CD4-positive, alpha-beta T cell treated with Interleukin-1 beta for 1 hour (primary cell): ENCODE results near the gene CPHXL.

Source experiments
- DNase-seq, 2 donors: peaks; one replicate each; pipeline ENCODE4 v3.0.0-alpha.2; 2020 to 2022

Gene CPHXL

GRCh38 chr16:75697571-75697970 lies 28.7 kb downstream of the CPHXL start:
- DNase-seq, result no peak

GRCh38 chr16:75695708-75696107 lies 30.6 kb downstream of the CPHXL start:
- DNase-seq, result no peak

DNA sequence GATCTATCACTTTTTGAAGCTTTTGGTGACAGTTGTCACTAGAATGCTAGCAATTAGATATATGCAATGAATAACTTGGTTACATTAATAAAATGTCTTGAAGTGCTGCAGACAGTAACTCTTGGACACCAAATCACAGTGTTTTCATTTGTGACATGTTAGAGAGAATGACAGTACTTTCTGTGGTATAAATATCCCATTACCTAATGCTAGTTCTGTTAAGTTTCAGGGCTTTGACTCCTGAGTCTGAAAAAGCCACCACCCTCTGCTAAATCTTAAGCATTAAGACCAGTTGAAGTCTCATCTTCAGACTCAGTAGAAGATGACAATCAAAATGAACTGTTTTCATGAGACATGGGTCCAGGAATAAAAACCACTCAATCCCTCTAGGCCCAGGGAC lies 38.9 kb downstream of the CPHXL start:
- DNase-seq, result no peak

DNA sequence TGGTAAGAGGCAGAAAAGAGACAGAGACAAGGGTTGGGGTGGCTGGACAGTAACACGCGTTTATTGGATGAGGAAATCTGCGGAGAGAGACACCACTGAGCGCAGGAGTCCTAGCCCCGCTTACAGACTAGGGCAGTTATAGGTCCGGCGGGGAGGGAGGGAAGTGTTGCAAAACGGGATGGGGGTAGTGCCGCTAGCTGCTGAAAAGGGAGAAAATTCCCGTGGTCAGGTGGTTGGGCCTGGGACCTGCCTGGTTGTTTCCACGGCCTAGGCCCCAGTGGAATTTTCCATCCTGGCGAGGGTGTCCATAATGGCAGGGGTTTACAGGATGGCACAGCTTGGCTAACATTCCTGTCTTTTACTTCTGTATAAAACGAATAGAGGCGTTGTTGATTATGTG lies 44.0 kb downstream of the CPHXL start:
- no peak for DNase-seq

- no peak for DNase-seq
These were observed 46.9 kb downstream of the CPHXL start for GRCh38 chr16:75679366-75679765.

DNA sequence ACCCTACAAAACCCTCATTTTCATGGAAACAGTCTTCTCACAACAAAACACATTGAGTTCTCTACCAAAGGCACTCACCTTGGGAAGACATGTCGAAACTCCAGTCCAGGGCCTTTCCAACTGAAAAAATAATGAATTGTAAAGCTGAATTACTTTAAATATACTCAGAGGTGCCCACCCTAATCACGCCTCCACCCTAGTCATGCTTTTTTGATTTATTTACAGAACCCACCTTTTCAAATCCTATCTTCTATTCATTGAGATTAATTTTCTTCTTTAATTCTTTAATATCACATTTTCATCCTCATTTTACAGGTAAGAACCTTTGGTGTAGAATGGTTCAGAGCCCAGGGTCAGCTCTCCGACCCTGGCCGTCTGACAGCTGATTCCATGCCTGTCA lies 49.4 kb downstream of the CPHXL start, which contains the start of gene CPHXL2:
TSS of gene CPHXL2 (minus strand) at position 101 of the 400 bp plus-strand sequence. CDS start at position 91, 10 bp downstream.
- DNase-seq, result no peak

DNA sequence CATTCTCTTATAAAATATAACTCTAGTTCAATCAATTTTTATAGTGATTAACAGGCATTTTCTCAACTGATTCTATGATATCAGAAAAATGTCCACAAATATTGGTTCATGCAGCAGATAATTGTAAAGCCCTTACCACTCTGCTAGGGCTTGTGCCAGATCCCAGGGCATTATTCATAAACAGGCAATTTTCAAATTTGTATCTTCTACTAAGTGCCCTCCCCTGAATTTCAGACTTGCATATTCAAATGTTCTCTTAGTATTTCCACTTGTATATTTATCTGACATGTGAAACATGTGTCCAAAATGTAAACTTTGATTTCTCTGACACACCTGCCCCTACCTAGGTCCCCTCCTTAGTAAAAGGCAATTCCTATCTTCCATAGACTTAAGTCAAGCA lies 58.8 kb downstream of the CPHXL start:
- no peak for DNase-seq
